Caco-2 (cell line): ENCODE measurements around the gene MCEMP1. TPM values are rescaled to one million over a fixed set of nuclear protein-coding genes. Genes with fewer than 3 reads are reported as not detected.

ENCODE experiments used
- BruUV-seq: library from RNA; stranded (reverse); fragments of 400-500 nt; replicated peaks from 2 replicates; lab custom pipeline; 2021; lab: Mats Ljungman, UMichigan
- CTCF ChIA-PET: fragments of 300-600 bp; sonication (Branson Sonifier 250); formaldehyde crosslinking; loops from one replicate; lab custom pipeline; 2022; ENCODE audit warnings: antibody characterized with exemption; lab: Charles Lee
- POLR2A ChIA-PET: fragments of 300-600 bp; sonication (Branson Sonifier 250); formaldehyde crosslinking; loops from one replicate; lab custom pipeline; 2022; ENCODE audit warnings: antibody characterized with exemption; lab: Charles Lee
- DNase-seq, 2 experiments: peaks; one replicate each; pipeline versions ENCODE4 v3.0.0 to v3.0.0-alpha.2; 2020 to 2022
- H3K27me3 ChIP-seq: replicated peaks from 2 replicates; pipeline ENCODE4 v1.6.0; 2011; ENCODE audit warnings: low read length; ENCODE audit not compliant: control insufficient read depth, insufficient read depth
- H3K36me3 ChIP-seq: 2 replicates; pipeline ENCODE4 v1.5.1; 2011; ENCODE audit warnings: low read length; ENCODE audit not compliant: control insufficient read depth, insufficient read depth
- H3K4me1 ChIP-seq: fragments of 250-450 bp; sonication (Bioruptor Pico); 2 replicates; pipeline ENCODE4 v1.5.1; 2020; ENCODE audit warnings: mild to moderate bottlenecking
- H3K4me3 ChIP-seq: 2 replicates; pipeline ENCODE4 v1.5.1; 2011; ENCODE audit warnings: low read depth, mild to moderate bottlenecking, control low read depth, low read length
- H3K9me3 ChIP-seq: fragments of 250-450 bp; sonication (Bioruptor Pico); 2 replicates; pipeline ENCODE4 v1.5.1; 2020; ENCODE audit warnings: mild to moderate bottlenecking, moderate library complexity
- H3K27ac Mint-ChIP-seq: one replicate; pipeline ENCODE4 v1.8.0; 2022; ENCODE audit warnings: mixed read lengths; ENCODE audit not compliant: unreplicated experiment
- H3K27me3 Mint-ChIP-seq: one replicate; pipeline ENCODE4 v1.8.0; 2022; ENCODE audit warnings: mixed read lengths; ENCODE audit not compliant: insufficient read depth, unreplicated experiment
- H3K36me3 Mint-ChIP-seq: one replicate; pipeline ENCODE4 v1.8.0; 2022; ENCODE audit warnings: mild to moderate bottlenecking, mixed read lengths; ENCODE audit not compliant: insufficient read depth, unreplicated experiment
- H3K4me1 Mint-ChIP-seq: one replicate; pipeline ENCODE4 v1.8.0; 2022; ENCODE audit warnings: low read depth, mixed read lengths; ENCODE audit not compliant: unreplicated experiment
- H3K4me3 Mint-ChIP-seq: one replicate; pipeline ENCODE4 v1.8.0; 2022; ENCODE audit warnings: mild to moderate bottlenecking, moderate library complexity, mixed read lengths; ENCODE audit not compliant: unreplicated experiment
- H3K9me3 Mint-ChIP-seq: one replicate; pipeline ENCODE4 v1.8.0; 2022; ENCODE audit warnings: mixed read lengths; ENCODE audit not compliant: unreplicated experiment
- CTCF ChIP-seq, 2 experiments: fragments of 200-600 bp in 1 of 2; IDR thresholded peaks; 1 replicate in 1 of 2; 2 replicates in 1 of 2; pipeline versions ENCODE4 v1.5.1 to v1.8.0; 2011 to 2022; ENCODE audit warnings: antibody characterized with exemption in 1 of 2, control low read depth in 1 of 2, inconsistent platforms in 1 of 2, low read depth in 1 of 2, low read length in 1 of 2, mild to moderate bottlenecking in 1 of 2, moderate library complexity in 1 of 2; ENCODE audit not compliant: insufficient read depth in 1 of 2, severe bottlenecking in 1 of 2, unreplicated experiment in 1 of 2
- intact Hi-C: fragments of 100-400 bp; cut with micrococcal nuclease; formaldehyde crosslinking; loops from one replicate; pipeline ENCODE4 v1.10.0; 2022; ENCODE audit not compliant: unreplicated experiment
- total RNA-seq: library from RNA; stranded (reverse); gene quantifications from 2 replicates; pipeline ENCODE4 v1.2.3, GENCODE V29; 2022

Gene MCEMP1
- total RNA-seq, 1 experiment from 2014 or later = not detected

GRCh38 chr19:7690779-7691258 lies 13.9 kb downstream of the MCEMP1 start:
- no peaks in the 10 kb centered on the region for H3K9me3 ChIP-seq
- Mint-ChIP-seq H3K27ac (no peak overlapping the region), H3K27me3 (no peaks in the 10 kb centered on the region), H3K9me3 (no peaks in the 10 kb centered on the region), H3K4me1 (peaks cover under 1% of the 10 kb centered on the region), H3K36me3 (peaks cover 4% of the 10 kb centered on the region), H3K4me3 (no peak overlapping the region)
- no peak overlapping the region for H3K4me3 ChIP-seq
- H3K4me1 ChIP-seq = no peaks in the 10 kb centered on the region
- H3K36me3 ChIP-seq = no peaks in the 10 kb centered on the region
- ChIA-PET POLR2A (no interaction called here), CTCF (no interaction called here)
- H3K27me3 ChIP-seq = no peaks in the 10 kb centered on the region
- TF ChIP-seq CTCF (IDR thresholded peaks at IDR 0.05; ENCODE audit: insufficient read depth in 1 of 2, low read depth in 1 of 2, low read length in 1 of 2, severe bottlenecking in 1 of 2, unreplicated experiment in 1 of 2) = no peak
- no TSS peak for BruUV-seq
- no peak for DNase-seq
- intact Hi-C loops = no loop called here

- H3K27me3 ChIP-seq = no peaks in the 10 kb centered on the region
- Mint-ChIP-seq H3K27ac (no peak overlapping the region), H3K9me3 (no peaks in the 10 kb centered on the region), H3K27me3 (no peaks in the 10 kb centered on the region), H3K4me1 (no peaks in the 10 kb centered on the region), H3K36me3 (no peaks in the 10 kb centered on the region), H3K4me3 (no peak overlapping the region)
- H3K4me3 ChIP-seq = no peak overlapping the region
- H3K36me3 ChIP-seq = no peaks in the 10 kb centered on the region
- H3K9me3 ChIP-seq = no peaks in the 10 kb centered on the region
- ChIA-PET POLR2A (no interaction called here), CTCF (no interaction called here)
- H3K4me1 ChIP-seq = no peaks in the 10 kb centered on the region
- BruUV-seq = no TSS peak
- intact Hi-C loops = no loop called here
- no peak for DNase-seq
- no peak for TF ChIP-seq CTCF (IDR thresholded peaks at IDR 0.05; ENCODE audit: insufficient read depth in 1 of 2, low read depth in 1 of 2, low read length in 1 of 2, severe bottlenecking in 1 of 2, unreplicated experiment in 1 of 2)
Measured at GRCh38 chr19:7691497-7691896, 14.6 kb downstream of the MCEMP1 start.

GRCh38 chr19:7692417-7693088 lies 15.7 kb downstream of the MCEMP1 start:
- Histone ChIP-seq H3K36me3 (no peaks in the 10 kb centered on the region), H3K27me3 (no peaks in the 10 kb centered on the region), H3K9me3 (no peaks in the 10 kb centered on the region), H3K4me1 (no peaks in the 10 kb centered on the region), H3K4me3 (no peak overlapping the region)
- DNase-seq = no peak
- no peaks in the 10 kb centered on the region for H3K27me3 Mint-ChIP-seq
- H3K9me3 Mint-ChIP-seq = no peaks in the 10 kb centered on the region
- H3K4me1 Mint-ChIP-seq = no peaks in the 10 kb centered on the region
- CTCF ChIA-PET = no interaction called here
- no peak overlapping the region for H3K27ac Mint-ChIP-seq
- no peak overlapping the region for H3K4me3 Mint-ChIP-seq
- no TSS peak for BruUV-seq
- POLR2A ChIA-PET = no interaction called here
- no peak for TF ChIP-seq CTCF (IDR thresholded peaks at IDR 0.05; ENCODE audit: insufficient read depth in 1 of 2, low read depth in 1 of 2, low read length in 1 of 2, severe bottlenecking in 1 of 2, unreplicated experiment in 1 of 2)
- intact Hi-C loops = no loop called here
- H3K36me3 Mint-ChIP-seq = no peaks in the 10 kb centered on the region
